GM23338 (cell line): ENCODE measurements around the gene CYP19A1. TPM values are rescaled to one million over a fixed set of nuclear protein-coding genes. Genes with fewer than 3 reads are reported as not detected.

Experiments
- ATAC-seq: fragments of 200-7000 bp; cut with Tn5 transposase; 3 replicates; pipeline ENCODE4 v1.9.1; 2020
- DNase-seq: peaks from one replicate; pipeline ENCODE4 v3.0.0-alpha.2; 2015; ENCODE audit warnings: low spot score
- H2AFZ ChIP-seq: fragments of 200-600 bp; sonication (generic); 2 replicates; pipeline ENCODE4 v1.8.0; 2016; ENCODE audit warnings: antibody characterized with exemption, mild to moderate bottlenecking, moderate library complexity
- H3F3A ChIP-seq: fragments of 200-600 bp; sonication (generic); replicated peaks from 2 replicates; pipeline ENCODE4 v1.8.0; 2017; ENCODE audit warnings: antibody characterized with exemption, mixed run types, low read depth
- H3K27ac ChIP-seq: fragments of 200-600 bp; sonication (generic); 2 replicates; pipeline ENCODE4 v1.6.1; 2016; ENCODE audit warnings: low read depth
- H3K27me3 ChIP-seq: fragments of 200-600 bp; sonication (generic); 2 replicates; pipeline ENCODE4 v1.8.0; 2016; ENCODE audit warnings: mild to moderate bottlenecking, mixed run types, moderate library complexity; ENCODE audit not compliant: insufficient read depth
- H3K36me3 ChIP-seq: fragments of 200-600 bp; sonication (generic); 2 replicates; pipeline ENCODE4 v1.8.0; 2016; ENCODE audit warnings: mild to moderate bottlenecking; ENCODE audit not compliant: insufficient read depth
- H3K4me1 ChIP-seq: fragments of 200-600 bp; sonication (generic); 2 replicates; pipeline ENCODE4 v1.8.0; 2016; ENCODE audit warnings: mild to moderate bottlenecking, moderate library complexity; ENCODE audit not compliant: insufficient read depth
- H3K4me2 ChIP-seq: fragments of 200-600 bp; sonication (generic); 2 replicates; pipeline ENCODE4 v1.7.1; 2017; ENCODE audit warnings: mixed run types
- H3K4me3 ChIP-seq: fragments of 200-600 bp; sonication (generic); 2 replicates; pipeline ENCODE4 v1.6.1; 2016; ENCODE audit warnings: mixed run types
- H3K79me2 ChIP-seq: fragments of 200-600 bp; sonication (generic); replicated peaks from 2 replicates; pipeline ENCODE4 v1.8.0; 2017; ENCODE audit warnings: mild to moderate bottlenecking; ENCODE audit not compliant: insufficient read depth
- H3K9me2 ChIP-seq: fragments of 200-600 bp; sonication (generic); 2 replicates; pipeline ENCODE4 v1.8.0; 2017; ENCODE audit not compliant: insufficient read depth
- H4K20me1 ChIP-seq: fragments of 200-600 bp; sonication (generic); replicated peaks from 2 replicates; pipeline ENCODE4 v1.8.0; 2017; ENCODE audit warnings: mild to moderate bottlenecking; ENCODE audit not compliant: insufficient read depth
- H3K27ac Mint-ChIP-seq: 2 replicates; pipeline ENCODE4 v1.8.0; 2020; ENCODE audit warnings: inconsistent platforms, mild to moderate bottlenecking, moderate library complexity, mixed read lengths
- H3K27me3 Mint-ChIP-seq: 3 replicates; pipeline ENCODE4 v1.8.0; 2022; ENCODE audit warnings: low read depth, mild to moderate bottlenecking, moderate library complexity, mixed read lengths, inconsistent platforms; ENCODE audit not compliant: insufficient read depth, poor library complexity
- H3K36me3 Mint-ChIP-seq: 3 replicates; pipeline ENCODE4 v1.8.0; 2021; ENCODE audit warnings: low read depth, mild to moderate bottlenecking, inconsistent platforms, moderate library complexity, mixed read lengths
- H3K4me1 Mint-ChIP-seq: 3 replicates; pipeline ENCODE4 v1.8.0; 2020; ENCODE audit warnings: mild to moderate bottlenecking, inconsistent platforms, mixed read lengths
- H3K4me3 Mint-ChIP-seq: 3 replicates; pipeline ENCODE4 v1.8.0; 2021; ENCODE audit warnings: moderate library complexity, mild to moderate bottlenecking, inconsistent platforms, mixed read lengths
- H3K9me3 Mint-ChIP-seq: 3 replicates; pipeline ENCODE4 v1.8.0; 2020; ENCODE audit warnings: moderate library complexity, mild to moderate bottlenecking, inconsistent platforms, mixed read lengths
- EZH2 ChIP-seq: fragments of 200-600 bp; sonication (generic); IDR thresholded peaks from one replicate; pipeline ENCODE4 v1.8.0; 2017; ENCODE audit warnings: antibody characterized with exemption, mild to moderate bottlenecking, low read depth; ENCODE audit not compliant: unreplicated experiment
- NANOG ChIP-seq: IDR thresholded peaks from 2 replicates; pipeline ENCODE4 v1.6.1; 2016; ENCODE audit warnings: antibody characterized with exemption, borderline replicate concordance
- POLR2AphosphoS5 ChIP-seq: IDR thresholded peaks from 2 replicates; pipeline ENCODE4 v1.6.1; 2016; ENCODE audit warnings: antibody characterized with exemption, low read depth
- ZNF114 ChIP-seq: fragments of 250-450 bp; sonication (Bioruptor Pico); IDR thresholded peaks from 2 replicates; pipeline ENCODE4 v1.5.0; 2020; ENCODE audit warnings: mild to moderate bottlenecking, moderate library complexity
- ZNF331 ChIP-seq: fragments of 250-450 bp; sonication (Bioruptor Pico); IDR thresholded peaks from 2 replicates; pipeline ENCODE4 v1.5.0; 2020; ENCODE audit warnings: low read depth, mild to moderate bottlenecking, moderate library complexity
- polyA plus RNA-seq: library from polyadenylated mRNA; unstranded; fragments of >200 nt; fragmentation: Nextera tagmentation; extraction: Ambion mirVana; gene quantifications from 2 replicates; pipeline ENCODE4 v1.2.1, GENCODE V29; 2016
- total RNA-seq: library from RNA; depleted of rRNA; stranded (reverse); fragments of >200 nt; shearing (Covaris generic); gene quantifications from 2 replicates; pipeline ENCODE4 v1.2.3, GENCODE V29; 2014
- TF ChIP-seq, protein P1 (sequence below): IDR thresholded peaks from one replicate; pipeline ENCODE4 v1.6.1; 2018; ENCODE audit warnings: antibody characterized with exemption; ENCODE audit not compliant: unreplicated experiment
- TF ChIP-seq, protein P2 (sequence below), 2 experiments: fragments of 200-600 bp in 1 of 2; sonication (generic) in 1 of 2; conservative IDR thresholded peaks; 2 replicates each; pipeline versions ENCODE4 v1.5.1 to v1.6.1; 2016 to 2017; ENCODE audit warnings: antibody characterized with exemption in 2 of 2, low read depth in 2 of 2, mild to moderate bottlenecking in 2 of 2, moderate library complexity in 1 of 2
- TF ChIP-seq, protein P3 (sequence below): IDR thresholded peaks from 2 replicates; pipeline ENCODE4 v1.6.1; 2016; ENCODE audit warnings: antibody characterized with exemption

CYP19A1 gene
- total and polyA plus RNA-seq, 2 experiments from 2014 or later, result 0.42 TPM; not detected in 1

DNA sequence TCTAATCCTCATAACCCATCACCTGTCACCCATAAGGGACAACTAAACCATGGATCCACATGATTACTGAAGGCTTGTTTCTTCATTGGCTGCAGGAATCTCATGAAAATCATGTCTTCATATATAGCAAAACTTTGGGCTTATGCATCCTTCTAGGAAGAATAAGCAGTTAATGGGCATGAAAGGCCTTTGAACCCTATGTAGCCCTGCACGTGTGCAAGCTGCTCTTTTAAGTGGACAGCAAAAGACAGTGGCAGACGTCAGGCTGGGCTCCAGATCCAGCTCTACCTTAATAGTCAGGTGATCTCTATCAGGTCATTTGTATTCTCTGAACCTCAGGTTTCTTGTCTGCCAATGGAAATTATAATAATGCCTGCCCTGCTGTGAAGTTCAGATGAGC lies 18.9 kb downstream of the CYP19A1 start:
- Mint-ChIP-seq H3K27ac (no peak overlapping the region), H3K36me3 (no peaks in the 10 kb centered on the region), H3K27me3 (peaks cover 4% of the 10 kb centered on the region), H3K9me3 (no peaks in the 10 kb centered on the region), H3K4me3 (no peak overlapping the region), H3K4me1 (peaks cover 9% of the 10 kb centered on the region; the same call in 2 of the 3 replicates)
- H3K4me3 ChIP-seq, result no peak overlapping the region
- no peaks in the 10 kb centered on the region for H3K36me3 ChIP-seq
- H4K20me1 ChIP-seq, result no peaks in the 10 kb centered on the region
- H3K27me3 ChIP-seq, result no peaks in the 10 kb centered on the region
- H3K4me1 ChIP-seq, result no peaks in the 10 kb centered on the region
- DNase-seq (no peak), ATAC-seq (no peak)
- H3K9me2 ChIP-seq, result no peaks in the 10 kb centered on the region
- TF ChIP-seq EZH2, result no peak
- TF ChIP-seq, protein P1, sequence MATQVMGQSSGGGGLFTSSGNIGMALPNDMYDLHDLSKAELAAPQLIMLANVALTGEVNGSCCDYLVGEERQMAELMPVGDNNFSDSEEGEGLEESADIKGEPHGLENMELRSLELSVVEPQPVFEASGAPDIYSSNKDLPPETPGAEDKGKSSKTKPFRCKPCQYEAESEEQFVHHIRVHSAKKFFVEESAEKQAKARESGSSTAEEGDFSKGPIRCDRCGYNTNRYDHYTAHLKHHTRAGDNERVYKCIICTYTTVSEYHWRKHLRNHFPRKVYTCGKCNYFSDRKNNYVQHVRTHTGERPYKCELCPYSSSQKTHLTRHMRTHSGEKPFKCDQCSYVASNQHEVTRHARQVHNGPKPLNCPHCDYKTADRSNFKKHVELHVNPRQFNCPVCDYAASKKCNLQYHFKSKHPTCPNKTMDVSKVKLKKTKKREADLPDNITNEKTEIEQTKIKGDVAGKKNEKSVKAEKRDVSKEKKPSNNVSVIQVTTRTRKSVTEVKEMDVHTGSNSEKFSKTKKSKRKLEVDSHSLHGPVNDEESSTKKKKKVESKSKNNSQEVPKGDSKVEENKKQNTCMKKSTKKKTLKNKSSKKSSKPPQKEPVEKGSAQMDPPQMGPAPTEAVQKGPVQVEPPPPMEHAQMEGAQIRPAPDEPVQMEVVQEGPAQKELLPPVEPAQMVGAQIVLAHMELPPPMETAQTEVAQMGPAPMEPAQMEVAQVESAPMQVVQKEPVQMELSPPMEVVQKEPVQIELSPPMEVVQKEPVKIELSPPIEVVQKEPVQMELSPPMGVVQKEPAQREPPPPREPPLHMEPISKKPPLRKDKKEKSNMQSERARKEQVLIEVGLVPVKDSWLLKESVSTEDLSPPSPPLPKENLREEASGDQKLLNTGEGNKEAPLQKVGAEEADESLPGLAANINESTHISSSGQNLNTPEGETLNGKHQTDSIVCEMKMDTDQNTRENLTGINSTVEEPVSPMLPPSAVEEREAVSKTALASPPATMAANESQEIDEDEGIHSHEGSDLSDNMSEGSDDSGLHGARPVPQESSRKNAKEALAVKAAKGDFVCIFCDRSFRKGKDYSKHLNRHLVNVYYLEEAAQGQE, result no peak
- TF ChIP-seq, protein P2, sequence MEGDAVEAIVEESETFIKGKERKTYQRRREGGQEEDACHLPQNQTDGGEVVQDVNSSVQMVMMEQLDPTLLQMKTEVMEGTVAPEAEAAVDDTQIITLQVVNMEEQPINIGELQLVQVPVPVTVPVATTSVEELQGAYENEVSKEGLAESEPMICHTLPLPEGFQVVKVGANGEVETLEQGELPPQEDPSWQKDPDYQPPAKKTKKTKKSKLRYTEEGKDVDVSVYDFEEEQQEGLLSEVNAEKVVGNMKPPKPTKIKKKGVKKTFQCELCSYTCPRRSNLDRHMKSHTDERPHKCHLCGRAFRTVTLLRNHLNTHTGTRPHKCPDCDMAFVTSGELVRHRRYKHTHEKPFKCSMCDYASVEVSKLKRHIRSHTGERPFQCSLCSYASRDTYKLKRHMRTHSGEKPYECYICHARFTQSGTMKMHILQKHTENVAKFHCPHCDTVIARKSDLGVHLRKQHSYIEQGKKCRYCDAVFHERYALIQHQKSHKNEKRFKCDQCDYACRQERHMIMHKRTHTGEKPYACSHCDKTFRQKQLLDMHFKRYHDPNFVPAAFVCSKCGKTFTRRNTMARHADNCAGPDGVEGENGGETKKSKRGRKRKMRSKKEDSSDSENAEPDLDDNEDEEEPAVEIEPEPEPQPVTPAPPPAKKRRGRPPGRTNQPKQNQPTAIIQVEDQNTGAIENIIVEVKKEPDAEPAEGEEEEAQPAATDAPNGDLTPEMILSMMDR (conservative IDR thresholded peaks at IDR 0.05; ENCODE audit: low read depth in 2 of 2), result no peak
- no peak for TF ChIP-seq POLR2AphosphoS5
- TF ChIP-seq, protein P3, sequence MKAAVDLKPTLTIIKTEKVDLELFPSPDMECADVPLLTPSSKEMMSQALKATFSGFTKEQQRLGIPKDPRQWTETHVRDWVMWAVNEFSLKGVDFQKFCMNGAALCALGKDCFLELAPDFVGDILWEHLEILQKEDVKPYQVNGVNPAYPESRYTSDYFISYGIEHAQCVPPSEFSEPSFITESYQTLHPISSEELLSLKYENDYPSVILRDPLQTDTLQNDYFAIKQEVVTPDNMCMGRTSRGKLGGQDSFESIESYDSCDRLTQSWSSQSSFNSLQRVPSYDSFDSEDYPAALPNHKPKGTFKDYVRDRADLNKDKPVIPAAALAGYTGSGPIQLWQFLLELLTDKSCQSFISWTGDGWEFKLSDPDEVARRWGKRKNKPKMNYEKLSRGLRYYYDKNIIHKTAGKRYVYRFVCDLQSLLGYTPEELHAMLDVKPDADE, result no peak
- no peak for TF ChIP-seq ZNF114 (CRISPR knock-in tag)
- TF ChIP-seq ZNF331, result no peak
- TF ChIP-seq NANOG, result no peak
- H3K79me2 ChIP-seq, result no peaks in the 10 kb centered on the region
- no peak overlapping the region for H3K27ac ChIP-seq
- H2AFZ ChIP-seq, result no peak overlapping the region
- H3K4me2 ChIP-seq, result no peak overlapping the region
- H3F3A ChIP-seq, result no peaks in the 10 kb centered on the region

DNA sequence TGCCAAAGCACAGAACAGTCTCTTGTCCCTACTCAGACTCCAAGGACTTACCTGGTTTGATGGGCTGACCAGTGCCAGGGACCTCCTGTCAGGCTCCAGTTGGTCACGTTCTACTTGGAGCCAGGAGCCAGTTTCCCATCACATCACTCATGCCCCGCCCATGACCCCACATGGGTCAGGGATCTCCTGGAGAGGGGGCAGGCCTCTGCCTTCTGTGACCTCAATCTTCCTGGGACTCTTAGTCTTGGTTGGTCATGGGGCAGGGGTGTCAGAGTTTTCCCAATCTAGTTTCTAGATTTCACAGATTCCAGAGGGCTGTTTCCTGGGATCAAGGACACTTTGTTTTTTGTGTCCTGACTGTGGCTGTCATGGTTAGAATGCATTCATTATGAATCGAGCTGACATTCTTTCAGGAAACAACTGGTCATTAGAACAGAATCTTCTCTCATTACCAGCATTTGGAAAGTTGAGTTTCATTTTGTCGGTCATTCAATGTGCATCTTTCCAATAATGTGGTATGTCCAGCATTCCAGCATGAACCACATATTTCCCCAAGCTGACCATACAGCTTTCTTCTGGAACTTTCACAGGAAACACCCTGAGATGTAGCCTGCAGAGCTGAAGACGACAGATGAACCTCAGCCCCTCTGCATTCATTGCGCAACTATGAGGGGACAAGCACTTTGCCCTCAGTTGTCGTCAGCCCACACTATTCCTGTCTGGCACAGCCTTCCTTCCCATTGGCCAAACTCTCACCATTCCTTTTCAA lies 19.8 kb downstream of the CYP19A1 start:
- Mint-ChIP-seq H3K9me3 (no peaks in the 10 kb centered on the region), H3K4me1 (peaks cover 7% of the 10 kb centered on the region; the same call in 2 of the 3 replicates), H3K27me3 (peaks cover 4% of the 10 kb centered on the region), H3K36me3 (no peaks in the 10 kb centered on the region), H3K27ac (no peak overlapping the region), H3K4me3 (no peak overlapping the region)
- no peaks in the 10 kb centered on the region for H3K9me2 ChIP-seq
- H3K4me2 ChIP-seq, result no peak overlapping the region
- DNase-seq, result no peak
- no peak for TF ChIP-seq ZNF114 (CRISPR knock-in tag)
- no peaks in the 10 kb centered on the region for H4K20me1 ChIP-seq
- no peaks in the 10 kb centered on the region for H3K27me3 ChIP-seq
- no peaks in the 10 kb centered on the region for H3F3A ChIP-seq
- H3K4me3 ChIP-seq, result no peak overlapping the region
- ATAC-seq, result no peak
- no peaks in the 10 kb centered on the region for H3K4me1 ChIP-seq
- H2AFZ ChIP-seq, result no peak overlapping the region
- H3K27ac ChIP-seq, result no peak overlapping the region
- no peaks in the 10 kb centered on the region for H3K36me3 ChIP-seq
- no peaks in the 10 kb centered on the region for H3K79me2 ChIP-seq
